ENCODE results near the gene PIGB.

DNA sequence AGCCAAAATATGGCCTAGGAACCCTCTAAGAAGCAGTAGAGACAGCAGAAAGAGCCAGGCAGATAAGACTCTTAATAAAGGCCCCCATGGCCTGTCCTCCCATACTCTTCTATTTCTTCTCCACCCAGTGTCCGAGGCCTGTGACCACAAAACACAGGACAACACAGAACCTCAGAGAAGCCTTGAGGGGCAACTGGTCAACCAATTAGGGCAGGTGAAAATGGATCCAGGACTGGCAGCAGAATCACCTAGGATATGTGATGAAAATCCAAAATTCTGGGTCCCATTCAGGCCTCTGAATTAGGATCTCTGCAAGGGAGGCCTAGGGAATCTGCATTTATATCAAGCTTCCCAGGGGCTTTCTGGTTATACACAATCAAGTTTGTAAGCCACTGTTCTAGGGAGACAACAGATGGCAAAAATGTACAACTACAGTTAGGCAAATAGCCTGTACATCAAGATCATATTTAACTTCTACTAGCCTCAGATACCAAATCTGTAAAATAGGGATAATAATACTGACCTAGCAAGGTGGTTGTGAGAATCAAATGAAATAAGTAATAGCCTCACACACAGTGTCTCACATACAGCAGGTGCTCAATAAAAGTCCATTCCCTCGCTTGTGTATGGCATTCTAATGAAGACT is 39.8 kb upstream of the PIGB start:
- TF ChIP-seq CTCF (IDR thresholded peaks at IDR 0.05; ENCODE audit: control extremely low read depth in 1 of 3, insufficient read depth in 1 of 3, low read depth in 1 of 3, low read length in 3 of 3) (no peak), RFX5 (IDR thresholded peaks at IDR 0.05; ENCODE audit: borderline replicate concordance, low read depth, low read length) (no peak)

Measured in H1 (cell line).